AG09309 (cell line): Measurements from ENCODE around the gene UBE2H.
"Not testable (repeated sequence)": the region's sequence is repeated elsewhere in the genome, so short reads cannot be mapped to it uniquely, and the experiment has no call there.

ENCODE experiments used
- DNase-seq: peaks from one replicate; pipeline ENCODE4 v3.0.0-alpha.2; 2010; ENCODE audit warnings: low read depth
- H3K4me3 ChIP-seq: 2 replicates; pipeline ENCODE4 v1.5.1; 2011; ENCODE audit warnings: mild to moderate bottlenecking, low read depth, low read length, moderate library complexity; ENCODE audit not compliant: control insufficient read depth
- CTCF ChIP-seq: IDR thresholded peaks from 2 replicates; pipeline ENCODE4 v1.5.1; 2011; ENCODE audit warnings: mild to moderate bottlenecking, low read depth, low read length, inconsistent platforms; ENCODE audit not compliant: insufficient read depth, control insufficient read depth; ENCODE audit errors: missing control alignments

Gene UBE2H

GRCh38 chr7:129986600-129986999, 33.8 kb upstream of the UBE2H start:
- no peak for TF ChIP-seq CTCF
- no peak for DNase-seq
- no peak overlapping the region for H3K4me3 ChIP-seq

- no peak overlapping the region for H3K4me3 ChIP-seq
- DNase-seq: no peak
- TF ChIP-seq CTCF: no peak
Observed at GRCh38 chr7:129980667-129981066, 27.9 kb upstream of the UBE2H start.

GRCh38 chr7:129975309-129975708, 22.5 kb upstream of the UBE2H start:
- TF ChIP-seq CTCF: no peak
- H3K4me3 ChIP-seq: no peak overlapping the region
- DNase-seq: no peak

GRCh38 chr7:129970816-129971215, 18.1 kb upstream of the UBE2H start:
- no peak for DNase-seq
- TF ChIP-seq CTCF: no peak
- H3K4me3 ChIP-seq: no peak overlapping the region

- no peak for DNase-seq
- H3K4me3 ChIP-seq: no peak overlapping the region
- no peak for TF ChIP-seq CTCF
Observed at GRCh38 chr7:129969881-129970446, 17.2 kb upstream of the UBE2H start.

- TF ChIP-seq CTCF: no peak
- no peak for DNase-seq
- no peak overlapping the region for H3K4me3 ChIP-seq
Observed at GRCh38 chr7:129968592-129969383, 16.0 kb upstream of the UBE2H start.

- not testable (repeated sequence) for DNase-seq, H3K4me3 ChIP-seq
Observed at GRCh38 chr7:129960204-129960475, 7.4 kb upstream of the UBE2H start.
